Measurements from ENCODE around the gene SNRPB. TPM values are rescaled to one million over a fixed set of nuclear protein-coding genes. Genes with fewer than 3 reads are reported as not detected.

Gene SNRPB
- total RNA-seq, 4 donors from 2014 or later = 205 to 254 (median 242) TPM

DNA sequence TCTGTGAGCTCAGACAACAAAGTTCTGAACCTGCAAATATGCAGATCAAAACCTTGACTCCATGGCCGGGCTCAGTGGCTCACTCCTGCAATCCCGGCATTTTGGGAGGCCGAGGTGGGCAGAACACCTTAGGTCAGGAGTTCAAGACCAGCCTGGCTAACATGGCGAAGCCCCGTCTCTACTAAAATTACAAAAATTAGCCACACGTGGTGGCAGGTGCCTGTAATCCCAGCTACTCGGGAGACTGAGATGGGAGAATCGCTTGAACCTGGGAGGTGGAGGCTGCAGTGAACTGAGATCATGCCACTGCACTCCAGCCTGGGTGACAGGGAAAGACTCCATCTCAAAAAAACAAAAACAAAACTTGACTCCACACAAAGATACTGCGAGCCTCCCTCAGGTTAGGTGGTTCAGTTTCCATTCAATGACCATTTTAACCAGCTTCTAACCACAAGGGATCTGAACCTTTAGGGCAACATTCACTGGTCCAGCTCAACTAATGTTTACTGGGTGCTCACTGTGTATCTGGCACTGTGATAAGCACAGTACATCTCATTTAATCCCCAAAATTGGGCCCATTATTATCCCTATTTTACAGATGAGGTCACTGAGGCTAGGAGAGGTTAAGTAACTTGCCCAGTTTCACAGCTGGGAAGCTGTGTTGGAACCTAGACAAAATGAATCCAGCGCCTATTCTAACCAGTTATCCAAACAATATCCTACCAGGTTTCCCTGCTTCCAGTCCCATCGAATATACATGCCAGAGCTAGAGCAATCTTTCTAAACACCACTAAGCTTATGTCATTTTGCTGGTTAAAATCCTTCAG, 1.8 kb downstream of the SNRPB start:
- TF ChIP-seq, protein P1, sequence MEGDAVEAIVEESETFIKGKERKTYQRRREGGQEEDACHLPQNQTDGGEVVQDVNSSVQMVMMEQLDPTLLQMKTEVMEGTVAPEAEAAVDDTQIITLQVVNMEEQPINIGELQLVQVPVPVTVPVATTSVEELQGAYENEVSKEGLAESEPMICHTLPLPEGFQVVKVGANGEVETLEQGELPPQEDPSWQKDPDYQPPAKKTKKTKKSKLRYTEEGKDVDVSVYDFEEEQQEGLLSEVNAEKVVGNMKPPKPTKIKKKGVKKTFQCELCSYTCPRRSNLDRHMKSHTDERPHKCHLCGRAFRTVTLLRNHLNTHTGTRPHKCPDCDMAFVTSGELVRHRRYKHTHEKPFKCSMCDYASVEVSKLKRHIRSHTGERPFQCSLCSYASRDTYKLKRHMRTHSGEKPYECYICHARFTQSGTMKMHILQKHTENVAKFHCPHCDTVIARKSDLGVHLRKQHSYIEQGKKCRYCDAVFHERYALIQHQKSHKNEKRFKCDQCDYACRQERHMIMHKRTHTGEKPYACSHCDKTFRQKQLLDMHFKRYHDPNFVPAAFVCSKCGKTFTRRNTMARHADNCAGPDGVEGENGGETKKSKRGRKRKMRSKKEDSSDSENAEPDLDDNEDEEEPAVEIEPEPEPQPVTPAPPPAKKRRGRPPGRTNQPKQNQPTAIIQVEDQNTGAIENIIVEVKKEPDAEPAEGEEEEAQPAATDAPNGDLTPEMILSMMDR (IDR thresholded peaks at IDR 0.05) = no peak
- no peak for TF ChIP-seq POLR2A (IDR thresholded peaks at IDR 0.05)
- DNase-seq (ENCODE audit: low spot score in 2 of 2) = no peak
- 70 to 76% methylated on average over 11 of the region's 11 CpGs for WGBS, 2 donors
- no peak overlapping the region for H3K4me3 ChIP-seq (ENCODE audit: low read depth, poor library complexity, severe bottlenecking)
- intact Hi-C loops (cut with DNase I; ENCODE audit: low total_unique reads) = no loop called here

GRCh38 chr20:2467412-2467811, 3.2 kb downstream of the SNRPB start:
- WGBS, 2 donors = 80 to 89% methylated on average over 5 of the region's 5 CpGs
- intact Hi-C loops (cut with DNase I; ENCODE audit: low total_unique reads) = no loop called here
- no peak for TF ChIP-seq POLR2A (IDR thresholded peaks at IDR 0.05)
- TF ChIP-seq, protein P1 (IDR thresholded peaks at IDR 0.05) = no peak
- DNase-seq (ENCODE audit: low spot score in 2 of 2) = no peak
- no peak overlapping the region for H3K4me3 ChIP-seq (ENCODE audit: low read depth, poor library complexity, severe bottlenecking)

- H3K4me3 ChIP-seq (ENCODE audit: low read depth, poor library complexity, severe bottlenecking) = no peak overlapping the region
- DNase-seq (ENCODE audit: low spot score in 2 of 2) = no peak
- intact Hi-C loops (cut with DNase I; ENCODE audit: low total_unique reads) = no loop called here
- 95 to 97% methylated on average over 6 of the region's 6 CpGs for WGBS, 2 donors
- TF ChIP-seq, protein P1 (IDR thresholded peaks at IDR 0.05) = no peak
- TF ChIP-seq POLR2A (IDR thresholded peaks at IDR 0.05) = no peak
Observed at GRCh38 chr20:2465100-2465499, 5.5 kb downstream of the SNRPB start.

GRCh38 chr20:2463616-2464365, 6.8 kb downstream of the SNRPB start:
- no peak for DNase-seq (ENCODE audit: low spot score in 2 of 2)
- no peak overlapping the region for H3K4me3 ChIP-seq (ENCODE audit: low read depth, poor library complexity, severe bottlenecking)
- WGBS, 2 donors = 73 to 76% methylated on average over 9 of the region's 9 CpGs
- intact Hi-C loops (cut with DNase I; ENCODE audit: low total_unique reads) = no loop called here
- TF ChIP-seq, protein P1 (IDR thresholded peaks at IDR 0.05) = no peak
- TF ChIP-seq POLR2A (IDR thresholded peaks at IDR 0.05) = no peak

DNA sequence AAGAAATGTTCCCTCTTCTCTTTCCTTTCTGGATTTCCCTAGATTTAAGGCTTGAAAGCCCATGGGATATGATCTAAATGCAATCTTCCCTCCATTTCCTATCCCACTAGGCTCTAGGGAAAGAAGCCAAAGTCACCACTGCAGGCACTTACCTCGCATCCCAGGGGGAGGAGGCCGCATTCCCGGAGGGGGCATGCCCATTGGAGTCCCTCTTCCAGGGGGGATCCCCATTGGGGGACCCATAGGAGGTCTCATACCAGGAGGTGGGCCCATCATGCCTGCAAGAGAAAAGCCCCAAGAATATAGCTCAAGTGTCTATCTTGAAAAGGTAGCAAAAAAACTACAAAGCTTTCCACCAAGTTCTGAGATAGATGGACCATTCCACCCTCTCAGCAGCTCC, 8.1 kb downstream of the SNRPB start:
- TF ChIP-seq, protein P1 (IDR thresholded peaks at IDR 0.05) = no peak
- no peak for TF ChIP-seq POLR2A (IDR thresholded peaks at IDR 0.05)
- no peak for DNase-seq (ENCODE audit: low spot score in 2 of 2)
- 87 to 90% methylated on average over 3 of the region's 3 CpGs for WGBS, 2 donors
- intact Hi-C loops (cut with DNase I; ENCODE audit: low total_unique reads) = no loop called here
- no peak overlapping the region for H3K4me3 ChIP-seq (ENCODE audit: low read depth, poor library complexity, severe bottlenecking)
